NOMO-1 treated with DMSO at 0.1 percent for 48 hours (cell line): ENCODE measurements around the gene DNAL4.
A peak's percentile ranks its signal among the peaks of the same experiment; 100 is the strongest.
"Not testable (repeated sequence)": the region's sequence is repeated elsewhere in the genome, so short reads cannot be mapped to it uniquely, and the experiment has no call there.

Experiments
- DNase-seq: peaks from one replicate; lab custom pipeline; 2025; ENCODE audit not compliant: unreplicated experiment; lab: John Stamatoyannopoulos, UW

DNAL4 gene

GRCh38 chr22:38827510-38827909, 33.6 kb upstream of the DNAL4 start:
- DNase-seq: no peak

DNA sequence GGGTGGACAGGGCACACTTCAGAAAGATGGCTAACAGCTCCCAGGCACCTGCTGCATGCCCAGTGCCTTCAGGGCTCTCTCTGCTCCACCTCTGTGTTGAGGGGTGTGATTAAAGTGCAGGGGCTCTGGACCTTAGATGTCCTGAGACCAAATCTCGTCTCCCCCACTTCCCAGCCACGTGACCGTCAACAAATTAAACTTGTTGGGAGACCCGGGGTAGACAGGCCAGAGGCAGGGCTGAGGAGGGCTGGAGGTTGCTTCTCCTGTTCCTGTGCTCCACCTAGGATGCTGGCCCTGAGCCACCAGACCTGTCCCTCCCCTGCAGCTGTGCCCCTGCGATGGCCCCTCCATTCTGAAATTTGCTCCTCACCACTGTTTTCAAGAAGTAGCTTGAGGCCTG, 32.9 kb upstream of the DNAL4 start:
- no peak for DNase-seq

- DNase-seq: no peak
These were observed 32.4 kb upstream of the DNAL4 start for GRCh38 chr22:38826386-38826785.

DNA sequence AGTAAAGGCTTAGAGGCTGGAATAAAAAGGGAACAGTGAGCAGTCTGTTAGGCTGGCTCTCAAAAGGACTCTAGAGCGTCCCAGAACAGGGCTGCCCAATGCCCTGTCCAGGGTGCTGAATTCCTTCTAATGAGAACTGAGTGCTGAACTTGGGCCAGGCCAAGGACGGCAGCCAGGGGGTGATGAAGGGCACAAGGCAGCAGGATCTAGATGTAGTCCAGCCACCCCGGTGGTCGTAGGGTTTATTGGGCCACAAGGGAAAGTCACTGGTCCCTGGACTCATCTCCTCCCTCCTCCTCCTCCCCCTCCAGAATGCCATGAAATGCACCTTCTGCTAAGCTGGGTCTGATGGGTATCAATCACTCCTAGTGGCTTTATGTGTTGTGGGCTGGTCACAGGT, 30.6 kb upstream of the DNAL4 start:
- DNase-seq: peak; percentile 76

GRCh38 chr22:38823637-38824036, 29.7 kb upstream of the DNAL4 start:
- DNase-seq: no peak

- no peak for DNase-seq
These were observed 29.1 kb upstream of the DNAL4 start for GRCh38 chr22:38823076-38823475.

DNA sequence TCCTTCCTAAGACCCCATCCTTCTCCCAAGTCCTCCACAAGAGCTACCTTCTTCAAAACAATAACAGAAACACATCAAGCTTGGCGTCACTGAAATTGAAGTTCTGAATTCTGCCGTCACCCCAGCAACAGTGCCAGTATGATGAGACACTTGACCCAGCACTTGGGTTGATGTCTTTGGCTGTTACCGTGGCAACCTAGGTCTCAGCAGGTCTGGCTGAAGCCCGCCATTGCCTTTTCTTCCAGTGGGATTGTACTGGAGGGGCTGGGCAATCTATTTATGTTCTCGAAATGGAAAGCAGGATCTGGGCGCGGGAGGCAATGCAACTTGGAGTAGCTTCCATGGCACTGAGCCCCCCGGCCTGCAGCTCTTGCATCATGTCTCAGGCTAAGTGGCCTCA, 26.1 kb upstream of the DNAL4 start:
- no peak for DNase-seq

GRCh38 chr22:38819387-38819940, 25.5 kb upstream of the DNAL4 start:
- no peak for DNase-seq

- no peak for DNase-seq
These were observed 23.3 kb upstream of the DNAL4 start for GRCh38 chr22:38817196-38817595.

- DNase-seq: no peak
These were observed 21.9 kb upstream of the DNAL4 start for GRCh38 chr22:38815842-38816241.

DNA sequence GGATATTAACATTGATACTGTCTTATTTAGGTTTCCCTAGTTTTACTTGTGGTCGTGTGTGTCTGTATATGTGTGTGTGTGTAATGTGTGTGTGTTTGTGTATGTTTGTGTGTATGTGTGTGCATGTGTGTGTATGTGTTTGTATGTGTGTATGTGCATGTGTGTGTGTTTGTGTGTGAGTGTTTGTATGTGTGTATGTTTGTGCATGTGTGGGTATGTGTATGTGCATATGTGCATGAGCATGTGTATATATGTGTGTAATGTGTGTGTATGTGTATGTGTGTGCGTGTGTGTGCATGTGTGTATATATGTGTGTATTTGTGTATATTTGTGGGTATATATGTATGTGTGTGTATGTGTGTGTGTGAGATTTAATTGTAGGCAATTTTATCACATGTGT, 17.3 kb upstream of the DNAL4 start:
- no peak for DNase-seq

- DNase-seq: not testable (repeated sequence)
These were observed 11.2 kb upstream of the DNAL4 start for GRCh38 chr22:38805041-38805593.

DNA sequence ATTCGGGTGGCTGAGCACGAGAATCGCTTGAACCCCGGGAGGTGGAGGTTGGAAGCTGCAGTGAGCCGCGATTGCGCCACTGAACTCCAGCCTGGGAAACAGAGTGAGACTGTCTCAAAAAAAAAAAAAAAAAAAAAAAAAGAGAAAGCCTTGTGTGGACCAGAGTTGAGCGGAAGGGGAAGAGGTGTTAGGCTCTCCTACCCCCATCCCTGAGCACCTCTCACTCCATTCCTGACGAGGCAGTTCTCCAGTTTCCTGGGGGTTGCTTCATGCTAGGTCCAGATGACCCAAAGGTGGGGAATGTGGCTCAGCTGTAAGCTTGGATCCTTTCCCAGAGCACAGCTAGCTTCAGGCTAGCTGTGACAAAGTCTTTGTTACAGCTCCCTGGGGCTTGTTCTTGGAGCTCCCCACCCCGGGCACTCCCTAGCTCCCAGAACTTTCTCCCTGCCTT, 8.8 kb upstream of the DNAL4 start:
- no peak for DNase-seq

- DNase-seq: no peak
These were observed 5.5 kb upstream of the DNAL4 start for GRCh38 chr22:38799265-38800002.

GRCh38 chr22:38798496-38798895, 4.6 kb upstream of the DNAL4 start:
- DNase-seq: no peak

DNA sequence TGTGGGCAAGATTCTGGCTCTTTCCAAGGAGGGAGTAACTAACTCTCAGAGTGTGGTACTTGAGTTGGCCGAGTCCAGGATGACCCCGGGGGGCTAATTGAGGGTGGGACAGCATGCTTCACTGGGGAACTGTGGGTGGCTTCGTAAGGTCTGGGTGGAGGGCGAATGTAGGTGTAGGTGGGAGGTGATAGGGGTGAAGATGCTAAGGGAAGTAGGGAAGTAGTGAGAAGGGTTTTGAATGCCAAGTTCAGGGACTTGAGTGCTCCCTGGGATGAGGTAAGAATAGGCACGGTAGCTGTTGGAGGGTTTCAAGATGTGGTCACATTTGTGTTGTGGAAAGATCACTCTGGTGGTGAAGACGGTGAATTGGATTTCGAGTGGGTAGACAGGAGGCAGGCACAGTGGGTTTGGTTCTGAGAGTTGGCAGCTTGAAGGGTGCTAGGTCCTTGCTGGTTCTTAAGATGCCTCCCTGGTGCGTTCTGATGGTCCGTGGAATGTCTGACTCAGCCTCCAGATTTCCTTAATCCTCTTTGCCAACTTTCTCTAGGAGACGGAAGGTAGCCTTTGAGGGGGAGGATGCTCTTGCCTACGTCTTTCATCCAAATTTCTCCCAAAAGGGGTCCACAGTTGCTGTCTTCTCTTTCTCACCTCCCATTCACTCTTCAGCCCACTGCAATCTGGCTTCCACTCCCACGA, 2.5 kb upstream of the DNAL4 start:
- DNase-seq: no peak

GRCh38 chr22:38795569-38795968, 1.6 kb upstream of the DNAL4 start:
- no peak for DNase-seq

DNA sequence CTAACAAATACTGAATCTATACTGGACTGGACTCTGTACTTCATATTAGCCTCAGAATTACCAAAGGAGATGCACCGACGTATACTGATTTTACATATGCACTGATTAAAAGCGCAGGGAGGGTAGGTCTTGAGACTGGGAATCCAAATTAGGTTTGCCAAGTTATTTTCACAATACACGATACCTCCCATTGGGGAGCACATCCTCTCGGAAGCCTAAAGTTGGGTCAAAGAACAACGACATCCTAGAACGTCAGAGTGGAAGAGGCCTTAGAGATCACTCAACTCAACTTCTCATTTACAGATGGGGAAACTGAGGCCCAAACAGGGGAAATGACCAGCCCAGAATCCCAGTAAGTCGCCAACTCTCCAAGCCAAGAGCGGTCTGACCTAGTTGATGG, 626 bp downstream of the DNAL4 start:
- no peak for DNase-seq

DNA sequence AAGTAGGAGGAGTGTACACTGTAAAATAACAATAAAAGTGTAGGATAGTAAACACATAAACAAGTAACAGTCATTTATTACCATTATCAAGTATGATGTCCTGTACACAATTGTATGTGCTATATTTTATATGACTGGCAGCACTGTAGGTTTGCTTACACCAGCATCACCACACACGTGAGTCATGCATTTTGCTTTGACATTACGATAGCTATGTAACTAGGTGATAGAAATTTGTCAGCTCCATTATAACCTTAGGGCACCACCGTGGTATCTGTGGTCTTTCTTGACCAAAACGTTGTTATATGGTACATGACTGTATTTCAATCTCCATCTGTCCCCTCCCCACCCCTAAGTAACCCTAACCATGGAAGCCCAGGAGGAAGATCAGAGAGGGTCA, 1.1 kb downstream of the DNAL4 start:
- no peak for DNase-seq

- DNase-seq: no peak
These were observed 4.3 kb downstream of the DNAL4 start for GRCh38 chr22:38789606-38790005.

- no peak for DNase-seq
These were observed 5.1 kb downstream of the DNAL4 start for GRCh38 chr22:38788846-38789245.
